DMS79 treated with DMSO at 0.1 percent for 48 hours (cell line): ENCODE data around the gene LPCAT3.
A peak's percentile ranks its signal among the peaks of the same experiment; 100 is the strongest.
"Not testable (repeated sequence)": the region's sequence is repeated elsewhere in the genome, so short reads cannot be mapped to it uniquely, and the experiment has no call there.

Source experiments
- DNase-seq: peaks from one replicate; lab custom pipeline; 2025; lab: John Stamatoyannopoulos, UW

LPCAT3 gene

GRCh38 chr12:7018350-7019042 is at the start of gene LPCAT3:
LPCAT3 (minus strand) TSS chr12:7018476; CDS start chr12:7018424, 52 bp downstream.
- DNase-seq = peak; percentile 97

- no peak for DNase-seq
Observed at GRCh38 chr12:7067096-7067495, 48.8 kb upstream of the LPCAT3 start.

- no peak for DNase-seq
Observed at GRCh38 chr12:7066596-7066995, 48.3 kb upstream of the LPCAT3 start.

GRCh38 chr12:7065073-7065623 is 46.9 kb upstream of the LPCAT3 start:
- no peak for DNase-seq

- no peak for DNase-seq
Observed at GRCh38 chr12:7064516-7064915, 46.2 kb upstream of the LPCAT3 start.

GRCh38 chr12:7061596-7061995 is 43.3 kb upstream of the LPCAT3 start:
- no peak for DNase-seq

- no peak for DNase-seq
Observed at GRCh38 chr12:7061138-7061537, 42.9 kb upstream of the LPCAT3 start.

GRCh38 chr12:7060353-7060954 is 42.2 kb upstream of the LPCAT3 start, which contains the start of gene C1S:
C1S (plus strand) TSS chr12:7060718; CDS start chr12:7061913, 1,195 bp downstream.
- no peak for DNase-seq

GRCh38 chr12:7059780-7060179 is 41.5 kb upstream of the LPCAT3 start:
- no peak for DNase-seq

GRCh38 chr12:7058850-7059395 is 40.6 kb upstream of the LPCAT3 start:
- no peak for DNase-seq

GRCh38 chr12:7058163-7058845 is 40.0 kb upstream of the LPCAT3 start:
- no peak for DNase-seq

- not testable (repeated sequence) for DNase-seq
Observed at GRCh38 chr12:7055736-7056135, 37.5 kb upstream of the LPCAT3 start.

GRCh38 chr12:7054925-7055324 is 36.6 kb upstream of the LPCAT3 start:
- no peak for DNase-seq

GRCh38 chr12:7049973-7050372 is 31.7 kb upstream of the LPCAT3 start:
- DNase-seq = not testable (repeated sequence)

GRCh38 chr12:7049445-7049951 is 31.2 kb upstream of the LPCAT3 start:
- DNase-seq = not testable (repeated sequence)

GRCh38 chr12:7047306-7047705 is 29.0 kb upstream of the LPCAT3 start:
- no peak for DNase-seq

GRCh38 chr12:7046383-7047105 is 28.3 kb upstream of the LPCAT3 start:
- DNase-seq = no peak

GRCh38 chr12:7045913-7046312 is 27.6 kb upstream of the LPCAT3 start:
- DNase-seq = no peak

GRCh38 chr12:7042842-7043241 is 24.6 kb upstream of the LPCAT3 start:
- DNase-seq = no peak

GRCh38 chr12:7039403-7039802 is 21.1 kb upstream of the LPCAT3 start:
- no peak for DNase-seq

- DNase-seq = no peak
Observed at GRCh38 chr12:7038591-7038990, 20.3 kb upstream of the LPCAT3 start.

GRCh38 chr12:7037411-7037810 is 19.1 kb upstream of the LPCAT3 start:
- not testable (repeated sequence) for DNase-seq
